BLaER1 (cell line): ENCODE data around the gene UNCX.

Experiments
- H3K27ac ChIP-seq: shearing (Covaris generic); formaldehyde crosslinking; 2 replicates; pipeline ENCODE4 v1.8.1; 2022
- H3K27me3 ChIP-seq: shearing (Covaris generic); formaldehyde crosslinking; 2 replicates; pipeline ENCODE4 v1.8.1; 2022
- H3K36me3 ChIP-seq: shearing (Covaris generic); formaldehyde crosslinking; 2 replicates; pipeline ENCODE4 v1.8.1; 2022
- H3K4me1 ChIP-seq: shearing (Covaris generic); formaldehyde crosslinking; 2 replicates; pipeline ENCODE4 v1.8.1; 2022
- H3K4me2 ChIP-seq: shearing (Covaris generic); formaldehyde crosslinking; 2 replicates; pipeline ENCODE4 v1.8.1; 2022
- H3K4me3 ChIP-seq: shearing (Covaris generic); formaldehyde crosslinking; 2 replicates; pipeline ENCODE4 v1.8.1; 2022
- H3K9ac ChIP-seq: shearing (Covaris generic); formaldehyde crosslinking; 2 replicates; pipeline ENCODE4 v1.8.1; 2022
- H3K9me3 ChIP-seq: shearing (Covaris generic); formaldehyde crosslinking; 2 replicates; pipeline ENCODE4 v1.8.1; 2022
- H4K20me1 ChIP-seq: shearing (Covaris generic); formaldehyde crosslinking; 2 replicates; pipeline ENCODE4 v1.8.1; 2022
- Cebpa-rat ChIP-seq: shearing (Covaris generic); IDR thresholded peaks from 2 replicates; pipeline ENCODE4 v1.8.1; 2022

Gene UNCX

GRCh38 chr7:1283941-1284742 lies 51.5 kb downstream of the UNCX start:
- no peak overlapping the region for H3K9ac ChIP-seq
- H3K36me3 ChIP-seq, result no peaks in the 10 kb centered on the region
- TF ChIP-seq Cebpa-rat, result no peak
- H3K4me3 ChIP-seq, result no peak overlapping the region
- no peaks in the 10 kb centered on the region for H4K20me1 ChIP-seq
- H3K27me3 ChIP-seq, result peaks cover 4% of the 10 kb centered on the region
- H3K9me3 ChIP-seq, result no peaks in the 10 kb centered on the region
- H3K4me1 ChIP-seq, result peaks cover 9% of the 10 kb centered on the region; the same call in 1 of the 2 replicates
- H3K4me2 ChIP-seq, result no peak overlapping the region; the same call in 1 of the 2 replicates
- H3K27ac ChIP-seq, result no peak overlapping the region

GRCh38 chr7:1284743-1285458 lies 52.2 kb downstream of the UNCX start:
- H3K9ac ChIP-seq, result no peak overlapping the region
- no peak overlapping the region for H3K4me2 ChIP-seq
- TF ChIP-seq Cebpa-rat, result no peak
- no peaks in the 10 kb centered on the region for H3K9me3 ChIP-seq
- H3K27ac ChIP-seq, result no peak overlapping the region
- no peaks in the 10 kb centered on the region for H3K36me3 ChIP-seq
- peaks cover 17% of the 10 kb centered on the region for H3K4me1 ChIP-seq
- no peaks in the 10 kb centered on the region for H4K20me1 ChIP-seq
- no peak overlapping the region for H3K4me3 ChIP-seq
- H3K27me3 ChIP-seq, result peaks cover 12% of the 10 kb centered on the region

GRCh38 chr7:1285556-1286301 lies 53.1 kb downstream of the UNCX start:
- H3K36me3 ChIP-seq, result no peaks in the 10 kb centered on the region

More at GRCh38 chr7:1285556-1286301, 53.1 kb downstream of the UNCX start:
- no peak overlapping the region for H3K9ac ChIP-seq
- H4K20me1 ChIP-seq, result no peaks in the 10 kb centered on the region
- TF ChIP-seq Cebpa-rat, result no peak
- no peak overlapping the region for H3K4me2 ChIP-seq
- H3K4me3 ChIP-seq, result no peak overlapping the region
- H3K9me3 ChIP-seq, result no peaks in the 10 kb centered on the region
- H3K4me1 ChIP-seq, result peaks cover 25% of the 10 kb centered on the region
- no peak overlapping the region for H3K27ac ChIP-seq
- H3K27me3 ChIP-seq, result peaks cover 16% of the 10 kb centered on the region
